ENCODE data around the gene MRGPRG.

The MRGPRG gene

GRCh38 chr11:3192511-3193372 is 25.9 kb downstream of the MRGPRG start:
- DNase-seq = no peak

- DNase-seq = no peak
These were observed 26.9 kb downstream of the MRGPRG start for GRCh38 chr11:3191586-3192324.

GRCh38 chr11:3190600-3190999 is 28.0 kb downstream of the MRGPRG start:
- no peak for DNase-seq

- DNase-seq = no peak
These were observed 28.6 kb downstream of the MRGPRG start for GRCh38 chr11:3189886-3190583.

- DNase-seq = no peak
These were observed 29.3 kb downstream of the MRGPRG start for GRCh38 chr11:3189196-3189843.

GRCh38 chr11:3188496-3189195 is 30.0 kb downstream of the MRGPRG start:
- DNase-seq = no peak

- no peak for DNase-seq
These were observed 32.3 kb downstream of the MRGPRG start for GRCh38 chr11:3186166-3186953.

GRCh38 chr11:3184732-3185347 is 33.8 kb downstream of the MRGPRG start:
- no peak for DNase-seq

- DNase-seq = no peak
These were observed 35.1 kb downstream of the MRGPRG start for GRCh38 chr11:3183523-3183922.

- no peak for DNase-seq
These were observed 36.2 kb downstream of the MRGPRG start for GRCh38 chr11:3182462-3182852.

- DNase-seq = no peak
These were observed 36.7 kb downstream of the MRGPRG start for GRCh38 chr11:3181725-3182461.

GRCh38 chr11:3180869-3181268 is 37.7 kb downstream of the MRGPRG start:
- DNase-seq = no peak

- DNase-seq = no peak
These were observed 40.3 kb downstream of the MRGPRG start for GRCh38 chr11:3178349-3178748.

GRCh38 chr11:3177931-3178330 is 40.7 kb downstream of the MRGPRG start:
- DNase-seq = no peak

- no peak for DNase-seq
These were observed 42.1 kb downstream of the MRGPRG start for GRCh38 chr11:3176487-3176886.

- no peak for DNase-seq
These were observed 43.4 kb downstream of the MRGPRG start for GRCh38 chr11:3175194-3175593.

GRCh38 chr11:3174387-3174786 is 44.2 kb downstream of the MRGPRG start:
- DNase-seq = no peak

GRCh38 chr11:3173795-3174194 is 44.8 kb downstream of the MRGPRG start:
- no peak for DNase-seq

GRCh38 chr11:3171931-3172560 is 46.6 kb downstream of the MRGPRG start:
- DNase-seq = no peak

Measured in NCI-H1092 (cell line).